Measurements from ENCODE around the gene EIF4EBP3. TPM values are rescaled to one million over a fixed set of nuclear protein-coding genes. Genes with fewer than 3 reads are reported as not detected.
A peak's percentile ranks its signal among the peaks of the same experiment; 100 is the strongest.

EIF4EBP3 gene
- total and polyA plus RNA-seq, 9 of the 15 experiments (the other 6 are each of a cell fraction or from before 2014, with no cell fraction given), result 1.3 to 7.5 (median 3.8) TPM

- TF ChIP-seq HDAC2 (IDR thresholded peaks at IDR 0.05), result peak; percentile 99
- TF ChIP-seq E4F1 (CRISPR knock-in tag; IDR thresholded peaks at IDR 0.05; ENCODE audit: borderline replicate concordance), result no peak
- no peak for TF ChIP-seq ZNF217 (CRISPR knock-in tag; IDR thresholded peaks at IDR 0.05)
- peak; percentile 76; the same call in 1 of the 2 replicates for TF ChIP-seq MBD2 (IDR thresholded peaks at IDR 0.05; ENCODE audit: borderline replicate concordance, low read depth)
- TF ChIP-seq EHMT2 (IDR thresholded peaks at IDR 0.05), result no peak
- no peak for TF ChIP-seq MLX (CRISPR knock-in tag; conservative IDR thresholded peaks at IDR 0.05)
- peak; percentile 98 for TF ChIP-seq MTA3 (IDR thresholded peaks at IDR 0.05; ENCODE audit: borderline replicate concordance)
- no peak for TF ChIP-seq IFI16 (CRISPR knock-in tag; IDR thresholded peaks at IDR 0.05)
- TF ChIP-seq ZHX1 (conservative IDR thresholded peaks at IDR 0.05; ENCODE audit: low read length), result peak; percentile 12; the same call in 1 of the 2 replicates
- no peak for TF ChIP-seq TAF15 (IDR thresholded peaks at IDR 0.05; ENCODE audit: low read depth, low read length)
- TF ChIP-seq GMEB1 (CRISPR knock-in tag; IDR thresholded peaks at IDR 0.05), result peak; percentile 97
- TF ChIP-seq MEIS2 (IDR thresholded peaks at IDR 0.05; ENCODE audit: partially characterized antibody), result peak; percentile 88
- TF ChIP-seq CLOCK (CRISPR knock-in tag; IDR thresholded peaks at IDR 0.05; ENCODE audit: borderline replicate concordance), result no peak
- TF ChIP-seq ZFP91 (CRISPR knock-in tag; IDR thresholded peaks at IDR 0.05), result peak; percentile 48; the same call in 1 of the 2 replicates
Observed at GRCh38 chr5:140564196-140565023, 16.9 kb downstream of the EIF4EBP3 start, which contains the start of the genes APBB3 and SLC35A4 (continued).
